GM12878 (cell line): ENCODE measurements around the gene NT5C. TPM values are rescaled to one million over a fixed set of nuclear protein-coding genes. Genes with fewer than 3 reads are reported as not detected.
A peak's percentile ranks its signal among the peaks of the same experiment; 100 is the strongest.

Source experiments
- ATAC-seq: fragments of 200-7000 bp; cut with Tn5 transposase; 3 replicates; pipeline ENCODE4 v1.9.1; 2020; ENCODE audit warnings: mild to moderate bottlenecking, moderate library complexity
- BruUV-seq: library from RNA; stranded (reverse); fragments of 400-500 nt; replicated peaks from 2 replicates; lab custom pipeline; 2021; lab: Mats Ljungman, UMichigan
- CTCF ChIA-PET: fragments of 300-600 bp; sonication (Branson Sonifier 250); formaldehyde crosslinking; extraction: SDS; loops from one replicate; lab custom pipeline; 2021; ENCODE audit warnings: inconsistent platforms; lab: Yijun Ruan, JAX
- POLR2A ChIA-PET: fragments of 350-600 bp; formaldehyde crosslinking; extraction: SDS; loops from one replicate; lab custom pipeline; 2021; ENCODE audit warnings: inconsistent platforms; lab: Charles Lee
- RAD21 ChIA-PET: fragments of 300-600 bp; sonication (Branson Sonifier 250); formaldehyde crosslinking; loops from one replicate; lab custom pipeline; 2023; ENCODE audit warnings: antibody characterized with exemption; ENCODE audit not compliant: unreplicated experiment; lab: Charles Lee
- SMC1A ChIA-PET: fragments of 300-600 bp; sonication (Branson Sonifier 250); formaldehyde crosslinking; loops from one replicate; lab custom pipeline; 2023; ENCODE audit not compliant: unreplicated experiment, uncharacterized antibody; lab: Charles Lee
- DNase-seq: peaks from one replicate; pipeline ENCODE4 v3.0.0-alpha.2; 2011; ENCODE audit warnings: low read depth, low spot score
- FAIRE-seq: peaks from 3 replicates; lab custom pipeline; 2011; peaks lifted over from hg19 to GRCh38; lab: Jason Lieb, UNC
- H2AFZ ChIP-seq: 2 replicates; pipeline ENCODE4 v1.6.0; 2011; ENCODE audit warnings: low read depth, low read length, control low read depth; ENCODE audit not compliant: control insufficient read depth
- H3K27ac ChIP-seq: 2 replicates; pipeline ENCODE4 v1.5.1; 2011; ENCODE audit warnings: control low read depth; ENCODE audit not compliant: control insufficient read depth, insufficient read depth
- H3K27me3 ChIP-seq, 2 experiments: replicated peaks in 1 of 2; 2 replicates each; pipeline versions ENCODE4 v1.6.0 to v1.6.1; 2011; ENCODE audit warnings: low read length in 1 of 2; ENCODE audit not compliant: control insufficient read depth in 2 of 2, insufficient read depth in 2 of 2
- H3K36me3 ChIP-seq, 2 experiments: 2 replicates each; pipeline ENCODE4 v1.5.1; 2011; ENCODE audit warnings: low read length in 1 of 2; ENCODE audit not compliant: control insufficient read depth in 2 of 2, insufficient read depth in 2 of 2
- H3K4me1 ChIP-seq: 2 replicates; pipeline ENCODE4 v1.6.1; 2011; ENCODE audit warnings: mild to moderate bottlenecking, low read length, moderate library complexity, mixed read lengths; ENCODE audit not compliant: control insufficient read depth, insufficient read depth
- H3K4me2 ChIP-seq: 2 replicates; pipeline ENCODE4 v1.6.0; 2011; ENCODE audit warnings: control low read depth; ENCODE audit not compliant: control insufficient read depth, insufficient read depth
- H3K4me3 ChIP-seq: fragments of 200-600 bp; sonication (generic); 2 replicates; pipeline ENCODE4 v1.5.1; 2016
- H3K79me2 ChIP-seq: 2 replicates; pipeline ENCODE4 v1.6.0; 2011; ENCODE audit warnings: low read length; ENCODE audit not compliant: control insufficient read depth, insufficient read depth
- H3K9ac ChIP-seq: 2 replicates; pipeline ENCODE4 v1.8.0; 2011; ENCODE audit warnings: low read length, control low read depth, mixed read lengths; ENCODE audit not compliant: control insufficient read depth, insufficient read depth
- H3K9me3 ChIP-seq: replicated peaks from 3 replicates; pipeline ENCODE4 v1.5.1; 2011; ENCODE audit warnings: mild to moderate bottlenecking, low read length; ENCODE audit not compliant: control insufficient read depth, insufficient read depth
- H4K20me1 ChIP-seq: 2 replicates; pipeline ENCODE4 v1.6.0; 2011; ENCODE audit not compliant: control insufficient read depth, insufficient read depth
- ATF3 ChIP-seq: IDR thresholded peaks from 2 replicates; pipeline ENCODE4 v1.6.1; 2011; ENCODE audit warnings: low read depth, mild to moderate bottlenecking, low read length, moderate library complexity, borderline replicate concordance; ENCODE audit errors: extremely low read depth
- BACH1 ChIP-seq: fragments of 450-650 bp; IDR thresholded peaks from 2 replicates; pipeline ENCODE4 v1.6.1; 2017; ENCODE audit warnings: mild to moderate bottlenecking, borderline replicate concordance
- BMI1 ChIP-seq: fragments of 450-650 bp; IDR thresholded peaks from 2 replicates; pipeline ENCODE4 v1.6.1; 2016; ENCODE audit warnings: mild to moderate bottlenecking, moderate library complexity, borderline replicate concordance
- CBFB ChIP-seq: IDR thresholded peaks from 2 replicates; pipeline ENCODE4 v1.6.1; 2016; ENCODE audit warnings: antibody characterized with exemption, low read depth
- HCFC1 ChIP-seq: fragments of 150-350 bp; IDR thresholded peaks from 2 replicates; pipeline ENCODE4 v1.6.1; 2014; ENCODE audit warnings: low read length
- IKZF1 ChIP-seq: fragments of 450-650 bp; conservative IDR thresholded peaks from 2 replicates; pipeline ENCODE4 v1.6.1; 2017; ENCODE audit warnings: antibody characterized with exemption, mild to moderate bottlenecking
- LARP7 ChIP-seq: fragments of 450-650 bp; IDR thresholded peaks from 2 replicates; pipeline ENCODE4 v1.6.1; 2017; ENCODE audit warnings: mild to moderate bottlenecking
- PAX8 ChIP-seq: fragments of 450-650 bp; IDR thresholded peaks from 2 replicates; pipeline ENCODE4 v1.6.1; 2017; ENCODE audit warnings: mild to moderate bottlenecking, moderate library complexity
- SMAD5 ChIP-seq: IDR thresholded peaks from 2 replicates; pipeline ENCODE4 v1.6.1; 2016; ENCODE audit warnings: antibody characterized with exemption, low read depth
- SUZ12 ChIP-seq: fragments of 200-600 bp; sonication (generic); IDR thresholded peaks from one replicate; pipeline ENCODE4 v1.6.1; 2018; ENCODE audit warnings: antibody characterized with exemption, mild to moderate bottlenecking; ENCODE audit not compliant: unreplicated experiment
- TARDBP ChIP-seq: IDR thresholded peaks from 2 replicates; pipeline ENCODE4 v1.6.1; 2016; ENCODE audit warnings: borderline replicate concordance
- USF2 ChIP-seq: IDR thresholded peaks from 2 replicates; pipeline ENCODE4 v1.6.1; 2011; ENCODE audit warnings: low read depth, low read length, improper control_type of control experiment, borderline replicate concordance
- YBX1 ChIP-seq: fragments of 450-650 bp; IDR thresholded peaks from 2 replicates; pipeline ENCODE4 v1.6.1; 2016; ENCODE audit warnings: antibody characterized with exemption
- YY1 ChIP-seq: IDR thresholded peaks from 2 replicates; pipeline ENCODE4 v1.6.1; 2011; ENCODE audit warnings: low read depth, mild to moderate bottlenecking, low read length
- WGBS: methylation state at CpG from one replicate; pipeline ENCODE4 v1.1.6; 2016; ENCODE audit warnings: low lambda C conversion rate; ENCODE audit not compliant: insufficient replicate concordance, insufficient coverage; ENCODE audit errors: missing lambda C conversion rate; 5-methylcytosine and 5-hydroxymethylcytosine counted together
- in situ Hi-C: fragments of 300-500 bp; cut with MboI; formaldehyde crosslinking; loops from 9 replicates; pipeline ENCODE4 v1.14.3; 2018; ENCODE audit warnings: mixed read lengths
- intact Hi-C: fragments of 100-400 bp; cut with micrococcal nuclease; formaldehyde crosslinking; loops from one replicate; pipeline ENCODE4 v1.14.2; 2022; ENCODE audit not compliant: unreplicated experiment
- polyA plus RNA-seq, 11 experiments: library from polyadenylated mRNA; depleted of rRNA in 4 of 11; unstranded in 6 of 11; stranded (reverse) in 5 of 11; fragments of >200 nt; fragmentation: Nextera tagmentation in 4 of 11; fragmentation: Illumina TruSeq in 1 of 11; extraction: Ambion mirVana in 4 of 11; extraction: Trizol in 1 of 11; gene quantifications; 1 replicate in 1 of 11; 2 replicates in 10 of 11; pipeline versions ENCODE4 v1.2.1 to v1.2.3, GENCODE V29; 2011 to 2016; ENCODE audit warnings: inconsistent platforms in 2 of 11, missing spikeins in 2 of 11, low read depth in 1 of 11
- total RNA-seq, 4 experiments: library from RNA; depleted of rRNA in 3 of 4; stranded (reverse); fragments of >200 nt in 3 of 4; fragmentation: Illumina TruSeq in 1 of 4; extraction: Trizol in 1 of 4; gene quantifications; 2 replicates each; pipeline versions ENCODE4 v1.2.1 to v1.2.3, GENCODE V29; 2013 to 2021

NT5C gene
- total and polyA plus RNA-seq, 10 of the 15 experiments (the other 5 are each of a cell fraction or from before 2014, with no cell fraction given) = 3.7 to 158 (median 63.9) TPM

GRCh38 chr17:75088465-75089417 lies 42.8 kb downstream of the NT5C start:
- 78% methylated on average over 11 of the region's 11 CpGs for WGBS
- peak overlapping the region; percentile 50 for H3K27ac ChIP-seq

More at GRCh38 chr17:75088465-75089417, 42.8 kb downstream of the NT5C start:
- ATAC-seq (peak; percentile 43), DNase-seq (no peak), FAIRE-seq (no peak)
- H4K20me1 ChIP-seq = no peaks in the 10 kb centered on the region
- no peaks in the 10 kb centered on the region for H3K27me3 ChIP-seq
- TSS peak; percentile 76 for BruUV-seq
- H3K4me2 ChIP-seq = peak overlapping the region; percentile 98
- in situ Hi-C loops (no loop called here), intact Hi-C loops (no loop called here)
- CTCF ChIA-PET = interaction anchor here (0.9 to 3.1 kb wide), 8 partner anchors 15 to 113 kb away, joined by 3 to 12 read pairs (median 6); no protein-coding TSS in a partner anchor
- no peaks in the 10 kb centered on the region for H3K36me3 ChIP-seq
- peak overlapping the region; percentile 77 for H3K9ac ChIP-seq
- SMC1A ChIA-PET = interaction anchor here (0.6 to 2.7 kb wide), 4 partner anchors 10 to 128 kb away, joined by 3 to 9 read pairs (median 4); no protein-coding TSS in a partner anchor
- H2AFZ ChIP-seq = peak overlapping the region; percentile 94
- H3K4me3 ChIP-seq = peak overlapping the region; percentile 69
- TF ChIP-seq YY1 = no peak
- TF ChIP-seq BACH1 = no peak
- TF ChIP-seq CBFB = no peak
- TF ChIP-seq TARDBP = no peak
- TF ChIP-seq YBX1 = no peak
- no peak for TF ChIP-seq BMI1
- no peak for TF ChIP-seq SUZ12
- no peak for TF ChIP-seq HCFC1
- no peak for TF ChIP-seq ATF3
- TF ChIP-seq IKZF1 = no peak
- TF ChIP-seq USF2 = no peak
- no peak for TF ChIP-seq SMAD5
- TF ChIP-seq LARP7 = no peak
- TF ChIP-seq PAX8 = no peak
- H3K4me1 ChIP-seq = peaks cover 13% of the 10 kb centered on the region
- RAD21 ChIA-PET = interaction anchor here (0.7 to 1.7 kb wide), 7 partner anchors 10 to 665 kb away, joined by 3 to 9 read pairs (median 4); partner anchors contain the start of gene MRPL58
- POLR2A ChIA-PET = interaction anchor here (0.8 to 3.1 kb wide), 5 partner anchors 11 to 127 kb away, joined by 3 to 15 read pairs (median 3); no protein-coding TSS in a partner anchor
- no peaks in the 10 kb centered on the region for H3K79me2 ChIP-seq
- H3K9me3 ChIP-seq = no peaks in the 10 kb centered on the region
